AG10803 (cell line): ENCODE measurements around the gene HHIPL1.

Experiments used
- DNase-seq: peaks from one replicate; pipeline ENCODE4 v3.0.0; 2010; ENCODE audit warnings: low read depth
- H3K4me3 ChIP-seq: 2 replicates; pipeline ENCODE4 v1.5.1; 2011; ENCODE audit warnings: mild to moderate bottlenecking, low read length, control low read depth
- CTCF ChIP-seq: conservative IDR thresholded peaks from 2 replicates; pipeline ENCODE4 v1.5.1; 2011; ENCODE audit warnings: mild to moderate bottlenecking, low read length, control low read depth, inconsistent platforms

HHIPL1 gene

DNA sequence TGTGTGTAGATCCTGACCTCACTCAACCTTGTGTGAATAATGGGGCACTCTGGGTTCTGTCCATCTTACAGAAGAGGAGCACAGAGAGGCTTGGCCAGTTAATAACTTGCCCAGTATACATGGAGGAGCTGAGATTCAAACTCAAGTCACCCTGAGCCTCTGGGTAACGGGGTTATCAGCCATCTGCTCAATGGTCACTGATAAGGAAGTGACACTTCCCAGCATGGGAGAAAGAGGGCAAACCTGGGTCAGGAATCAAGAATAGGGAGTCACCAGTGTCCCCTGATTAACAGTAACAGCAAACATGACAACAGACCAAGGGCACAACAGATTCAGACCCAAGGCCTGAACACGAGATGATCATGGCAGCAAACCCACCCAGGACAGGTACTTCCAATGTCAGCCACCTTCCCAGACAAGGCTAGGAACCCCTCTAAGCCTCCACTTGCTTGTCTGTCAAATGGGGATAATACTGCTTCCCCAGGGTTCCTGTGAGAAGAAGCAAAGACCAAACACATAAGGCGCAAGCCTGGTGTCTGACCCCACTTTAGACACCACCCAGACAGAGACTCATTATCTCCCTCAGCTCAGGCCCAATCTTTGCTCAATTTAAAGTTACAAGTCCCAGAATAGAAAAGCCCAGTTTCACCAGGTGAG is 44.6 kb upstream of the HHIPL1 start:
- H3K4me3 ChIP-seq: no peak overlapping the region
- no peak for DNase-seq
- no peak for TF ChIP-seq CTCF

DNA sequence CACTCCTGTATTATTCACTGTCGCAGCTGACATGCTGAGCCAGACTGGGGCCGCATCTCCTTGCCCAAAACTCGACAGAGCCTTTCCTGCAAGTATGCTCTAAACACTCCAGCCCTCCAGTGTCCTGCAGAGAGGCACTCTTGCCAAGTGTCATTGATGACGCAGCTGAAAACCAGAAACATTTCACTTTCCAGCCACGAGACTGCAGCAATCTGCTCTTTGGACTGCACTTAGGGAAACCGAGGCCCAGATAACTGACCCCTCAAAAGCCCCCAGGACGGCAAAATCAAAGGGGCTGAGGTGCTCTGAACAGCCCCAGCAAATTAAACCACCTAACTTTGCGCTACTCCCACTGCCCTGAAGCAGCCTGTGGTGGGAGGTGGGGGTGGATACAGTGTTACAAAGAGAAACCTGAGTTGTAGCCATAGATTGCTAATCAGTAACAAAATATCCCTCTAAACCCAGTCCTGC is 43.5 kb upstream of the HHIPL1 start:
- peak overlapping the region; percentile 49 for H3K4me3 ChIP-seq
- DNase-seq: peak; percentile 32
- no peak for TF ChIP-seq CTCF

GRCh38 chr14:99602054-99602787 is 42.7 kb upstream of the HHIPL1 start:
- peak; percentile 15 for DNase-seq
- TF ChIP-seq CTCF: no peak
- H3K4me3 ChIP-seq: peak overlapping the region; percentile 49

- H3K4me3 ChIP-seq: peak overlapping the region; percentile 49
- no peak for TF ChIP-seq CTCF
- no peak for DNase-seq
These were observed 42.0 kb upstream of the HHIPL1 start for GRCh38 chr14:99602788-99603415.

GRCh38 chr14:99603471-99604277 is 41.3 kb upstream of the HHIPL1 start, which contains the start of gene CCDC85C:
Gene CCDC85C, minus strand, starts transcription at chr14:99604207. Its CDS starts 248 bp downstream, at chr14:99603959.
- peak within 1 kb of the TSS; percentile 71 for H3K4me3 ChIP-seq
- TF ChIP-seq CTCF: no peak
- peak; percentile 43 for DNase-seq

- peak; percentile 96 for DNase-seq
- TF ChIP-seq CTCF: no peak
- peak overlapping the region; percentile 71 for H3K4me3 ChIP-seq
These were observed 40.6 kb upstream of the HHIPL1 start for GRCh38 chr14:99604278-99604765.
